ENCODE results near the gene PPARG. TPM values are rescaled to one million over a fixed set of nuclear protein-coding genes. Genes with fewer than 3 reads are reported as not detected.

Gene PPARG
- total and polyA plus RNA-seq, 2 of the 13 experiments (the other 11 are each of a cell fraction or from before 2014, with no cell fraction given): 13.9 to 58.3 TPM

GRCh38 chr3:12447075-12447474 lies 158.2 kb downstream of the PPARG start (continued):
- no peak for TF ChIP-seq BCLAF1 (IDR thresholded peaks at IDR 0.05)
- no peak for TF ChIP-seq ZNF670 (CRISPR knock-in tag; IDR thresholded peaks at IDR 0.05; ENCODE audit: borderline replicate concordance)
- TF ChIP-seq PBX2 (CRISPR knock-in tag; IDR thresholded peaks at IDR 0.05): no peak
- TF ChIP-seq SAFB2 (CRISPR knock-in tag; IDR thresholded peaks at IDR 0.05; ENCODE audit: borderline replicate concordance, low read depth): no peak
- TF ChIP-seq ZNF704 (CRISPR knock-in tag; IDR thresholded peaks at IDR 0.05; ENCODE audit: borderline replicate concordance): no peak
- no peak for TF ChIP-seq MXD4 (CRISPR knock-in tag; IDR thresholded peaks at IDR 0.05)

All from HepG2 (cell line).